Iris pigment epithelial cell (primary cell): ENCODE data around the gene MAEA.
A peak's percentile ranks its signal among the peaks of the same experiment; 100 is the strongest.
"Not testable (repeated sequence)": the region's sequence is repeated elsewhere in the genome, so short reads cannot be mapped to it uniquely, and the experiment has no call there.

ENCODE experiments used
- DNase-seq: peaks from one replicate; pipeline ENCODE4 v3.0.0-alpha.2; 2011; ENCODE audit warnings: low read depth

Gene MAEA

GRCh38 chr4:1279253-1279652, 10.4 kb upstream of the MAEA start:
- DNase-seq: no peak

- no peak for DNase-seq
Measured at GRCh38 chr4:1283711-1284110, 6.0 kb upstream of the MAEA start.

- no peak for DNase-seq
Measured at GRCh38 chr4:1285151-1285789, 4.4 kb upstream of the MAEA start.

GRCh38 chr4:1285790-1286553, 3.7 kb upstream of the MAEA start:
- no peak for DNase-seq

- DNase-seq: no peak
Measured at GRCh38 chr4:1288786-1289185, 905 bp upstream of the MAEA start.

DNA sequence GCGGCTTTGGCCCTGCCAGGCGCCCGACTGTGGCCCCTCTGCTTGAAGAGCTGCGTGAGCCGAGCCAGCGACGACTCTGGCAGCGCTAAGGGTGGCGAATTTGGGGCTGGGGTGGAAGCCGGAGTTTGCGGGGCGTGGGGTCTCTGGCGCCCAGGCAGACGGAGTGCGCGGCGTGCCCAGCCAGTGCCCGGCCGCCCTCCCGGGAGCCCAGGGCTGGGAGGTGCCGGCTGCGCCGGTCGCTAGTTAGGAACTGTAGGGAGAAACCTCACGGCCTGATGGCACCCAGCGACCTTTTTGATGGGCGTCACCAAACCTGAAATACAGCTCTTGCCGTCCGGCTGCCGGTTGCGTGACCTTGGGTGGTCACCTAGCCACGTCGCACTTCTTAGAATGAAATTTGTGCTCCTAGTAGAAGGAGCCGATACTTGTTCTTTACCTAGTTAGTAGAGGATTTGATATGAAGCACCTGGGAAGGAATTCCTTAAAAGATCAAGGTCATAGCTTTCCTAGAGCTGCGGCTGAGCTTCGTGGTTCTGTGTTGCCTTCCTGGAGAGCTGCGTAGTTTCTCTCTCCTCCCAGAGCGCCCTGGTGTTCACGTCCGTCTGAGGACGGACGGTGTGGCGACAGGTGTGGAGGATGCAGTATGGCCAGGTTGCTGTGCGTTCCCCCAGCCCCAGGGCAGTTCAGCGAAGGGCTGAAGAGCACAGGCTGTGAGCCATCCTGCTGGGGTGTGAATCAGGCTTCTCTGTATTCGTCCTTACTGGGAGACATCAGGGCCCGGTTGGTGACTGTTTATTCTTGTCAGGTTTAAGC, 680 bp downstream of the MAEA start:
- peak; percentile 28 for DNase-seq

- no peak for DNase-seq
Measured at GRCh38 chr4:1291091-1291490, 1.4 kb downstream of the MAEA start.

GRCh38 chr4:1291996-1292702, 2.5 kb downstream of the MAEA start:
- DNase-seq: no peak

GRCh38 chr4:1292703-1293011, 3.0 kb downstream of the MAEA start:
- DNase-seq: not testable (repeated sequence)

DNA sequence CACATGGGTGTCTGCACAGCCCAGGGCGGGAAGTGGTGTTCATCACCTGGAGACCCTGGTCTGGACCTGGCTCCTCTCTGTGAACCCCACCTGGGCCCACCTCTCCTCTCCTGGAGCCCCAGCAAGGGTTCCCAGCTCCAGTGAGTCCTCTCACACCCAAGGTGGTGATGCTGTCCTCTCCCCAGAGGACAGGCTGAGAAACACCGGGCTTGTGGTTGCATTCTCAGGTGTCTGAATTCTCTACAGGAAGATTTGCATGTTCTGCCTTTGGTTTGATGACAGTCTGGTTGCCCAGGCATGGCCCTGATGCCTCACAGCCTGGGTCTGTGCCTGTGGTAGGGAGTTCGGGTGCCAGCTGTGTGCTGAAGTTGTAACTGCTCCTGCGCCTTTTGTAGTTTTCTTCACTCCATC, 3.8 kb downstream of the MAEA start:
- no peak for DNase-seq

- peak; percentile 22 for DNase-seq
Measured at GRCh38 chr4:1293991-1294390, 4.3 kb downstream of the MAEA start.

DNA sequence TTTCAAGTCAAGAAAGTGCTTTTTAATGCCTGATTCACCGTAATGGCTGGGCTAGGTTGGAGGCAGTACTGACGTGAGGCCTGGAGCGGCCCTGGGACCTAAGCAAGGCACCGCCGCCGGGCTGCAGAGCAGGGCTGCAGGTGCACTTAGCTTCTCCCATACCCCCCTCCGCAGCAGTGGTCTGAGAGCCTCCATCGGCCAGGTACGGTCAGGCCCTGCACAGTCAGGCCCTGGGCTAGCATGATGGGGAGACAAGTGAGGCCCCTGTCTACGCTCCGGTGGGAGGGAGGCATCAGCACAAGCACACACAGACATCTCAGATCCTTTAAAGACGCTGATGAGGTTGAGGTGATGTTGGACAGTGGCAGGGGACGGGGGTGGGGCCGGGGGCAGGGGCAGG, 4.7 kb downstream of the MAEA start:
- DNase-seq: no peak

GRCh38 chr4:1294891-1295290, 5.2 kb downstream of the MAEA start:
- DNase-seq: no peak

DNA sequence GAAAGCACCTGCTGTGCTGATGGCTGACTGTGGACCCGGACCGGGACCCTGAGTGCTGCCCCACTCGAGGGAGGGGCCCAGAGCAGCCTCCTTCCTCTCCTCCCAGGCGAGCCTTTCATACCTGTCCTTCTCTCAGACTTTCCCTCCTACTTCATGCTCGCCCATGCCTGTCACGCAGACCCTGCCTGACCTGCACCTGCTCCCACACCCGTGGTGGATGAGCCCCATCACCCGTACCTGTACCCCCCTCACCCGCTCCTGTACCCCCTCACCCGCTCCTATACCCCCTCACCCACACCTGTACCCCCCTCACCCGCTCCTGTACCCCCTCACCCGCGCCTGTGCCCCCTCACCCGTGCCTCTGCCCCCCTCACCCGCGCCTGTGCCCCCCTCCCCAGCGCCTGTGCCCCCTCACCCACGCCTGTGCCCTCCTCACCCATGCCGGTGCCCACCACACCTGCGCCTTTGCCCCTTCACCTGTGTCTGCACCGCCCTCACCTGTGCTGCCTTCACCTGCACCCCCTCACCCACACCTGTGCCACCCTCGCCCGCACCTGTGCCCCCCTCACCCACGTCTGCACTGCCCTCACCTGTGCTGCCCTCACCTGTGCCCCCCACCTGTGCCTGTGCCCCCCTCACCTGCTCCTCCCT, 5.8 kb downstream of the MAEA start:
- DNase-seq: no peak

DNA sequence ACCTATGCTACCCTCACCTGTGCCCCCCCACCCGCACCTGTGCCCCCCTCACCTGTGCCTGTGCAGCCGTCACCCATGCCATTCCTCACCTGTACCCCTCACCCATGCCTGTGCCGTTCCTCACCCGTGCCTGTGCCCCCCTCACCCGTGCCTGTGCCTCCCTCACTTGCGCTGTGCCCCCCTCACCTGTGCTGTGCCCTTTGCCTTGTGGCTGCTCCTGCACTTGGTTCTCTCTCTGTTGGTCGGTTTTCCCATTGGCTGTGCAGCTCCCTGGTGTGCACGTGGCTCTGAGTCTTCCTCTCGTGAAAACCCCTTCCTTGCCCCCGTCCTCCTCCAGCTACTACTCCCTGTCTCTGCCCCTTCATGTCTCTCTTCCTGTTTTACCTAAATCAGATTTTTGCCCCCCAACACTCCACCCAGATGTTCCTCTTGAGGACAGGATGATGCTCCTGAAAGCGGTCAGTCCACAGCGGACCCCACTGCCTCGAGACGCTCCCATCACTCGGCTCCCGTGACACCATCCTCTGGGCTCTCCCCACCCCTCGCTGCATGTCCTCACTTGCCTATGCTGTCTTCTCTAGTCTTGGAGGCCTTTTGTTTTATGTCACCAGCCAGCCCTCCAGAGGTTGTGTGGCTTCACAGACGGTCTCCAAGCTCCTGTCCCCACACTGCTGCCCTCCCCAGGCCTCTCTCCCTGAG, 6.8 kb downstream of the MAEA start:
- no peak for DNase-seq

GRCh38 chr4:1297023-1297395, 7.3 kb downstream of the MAEA start:
- DNase-seq: no peak

- DNase-seq: no peak
Measured at GRCh38 chr4:1297456-1298325, 8.0 kb downstream of the MAEA start.

- DNase-seq: no peak
Measured at GRCh38 chr4:1298461-1298860, 8.8 kb downstream of the MAEA start.

DNA sequence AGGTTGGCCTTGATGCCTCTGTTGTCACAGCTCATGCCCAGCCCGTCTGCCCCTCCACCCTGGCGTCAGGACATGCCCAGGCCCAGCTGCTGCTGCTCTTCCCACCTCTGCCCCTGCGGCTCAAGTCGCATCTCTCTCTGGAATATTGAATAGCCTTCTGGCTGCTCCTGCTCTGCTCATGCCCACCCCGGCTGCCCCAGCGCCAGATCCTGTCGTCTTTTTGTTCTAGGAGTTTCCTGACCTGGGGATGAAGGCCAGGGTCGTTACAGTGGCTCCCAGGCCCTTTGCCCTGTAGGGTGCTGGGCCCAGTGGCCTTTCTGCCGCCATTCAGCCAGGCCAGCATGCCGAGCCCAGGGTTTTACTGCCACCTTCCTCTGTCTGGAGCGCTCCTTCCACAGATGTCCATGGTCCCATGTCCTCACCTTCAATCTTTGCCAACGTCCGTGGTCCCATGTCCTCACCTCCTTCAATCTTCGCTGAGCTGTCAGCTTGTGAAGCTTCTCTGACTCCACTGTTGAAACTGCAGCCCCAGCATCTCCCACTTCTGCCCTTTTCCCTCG, 9.7 kb downstream of the MAEA start:
- no peak for DNase-seq
